Measurements from ENCODE around the gene PEX14. TPM values are rescaled to one million over a fixed set of nuclear protein-coding genes. Genes with fewer than 3 reads are reported as not detected.

The PEX14 gene
- 16.0 and 17.5 TPM in 2 replicates for total RNA-seq

GRCh38 chr1:10474613-10475507 is at the start of gene PEX14:
TSS of gene PEX14 (plus strand) at chr1:10474950. CDS start at chr1:10474967, 17 bp downstream.

GRCh38 chr1:10430216-10431069 is 44.3 kb upstream of the PEX14 start, which contains the start of gene CENPS:
TSS of gene CENPS (plus strand) at chr1:10430433. CDS start at chr1:10430518, 85 bp downstream.

GRCh38 chr1:10449751-10450150 is 25.0 kb upstream of the PEX14 start, which contains the start of gene CORT:
TSS of gene CORT (plus strand) at chr1:10450031. CDS start at chr1:10450224, 193 bp downstream.

GRCh38 chr1:10472220-10473144 is 2.3 kb upstream of the PEX14 start, which contains the start of gene DFFA:
TSS of gene DFFA (minus strand) at chr1:10472529. CDS start at chr1:10472458, 71 bp downstream.

Other genes with a start within 250 kb of the PEX14 start
- gene PGD, start 75.9 kb upstream of the PEX14 start, total RNA-seq = 234 and 565 TPM in 2 replicates
- 10.6 and 16.7 TPM in 2 replicates for gene CENPS, start 44.5 kb upstream of the PEX14 start, total RNA-seq
- gene CORT, start 24.9 kb upstream of the PEX14 start, total RNA-seq = not detected in 2 replicates
- 34.2 and 45.5 TPM in 2 replicates for gene DFFA, start 2.4 kb upstream of the PEX14 start, total RNA-seq